SK-N-SH (cell line): ENCODE measurements around the gene STMN1. TPM values are rescaled to one million over a fixed set of nuclear protein-coding genes. Genes with fewer than 3 reads are reported as not detected.

Experiments
- CHD2 ChIP-seq: fragments of 150-350 bp; IDR thresholded peaks from 2 replicates; pipeline ENCODE4 v1.6.1; 2018; ENCODE audit warnings: low read length; ENCODE audit not compliant: partially characterized antibody
- ELF1 ChIP-seq: IDR thresholded peaks from 2 replicates; pipeline ENCODE4 v1.4.0; 2012
- EP300 ChIP-seq, 2 experiments: IDR thresholded peaks; 2 replicates each; pipeline versions ENCODE4 v1.4.0 to v1.6.1; 2012; ENCODE audit warnings: borderline replicate concordance in 1 of 2, low read depth in 1 of 2, low read length in 1 of 2
- EZH2phosphoT487 ChIP-seq: fragments of 200-600 bp; sonication (generic); IDR thresholded peaks from 2 replicates; pipeline ENCODE4 v1.6.1; 2017; ENCODE audit warnings: low read depth, mixed run types, mild to moderate bottlenecking, antibody characterized with exemption, moderate library complexity, borderline replicate concordance
- FOXM1 ChIP-seq: IDR thresholded peaks from 2 replicates; pipeline ENCODE4 v1.4.0; 2012; ENCODE audit warnings: low read depth, mild to moderate bottlenecking
- GATA2 ChIP-seq: sonication (generic); formaldehyde crosslinking; IDR thresholded peaks from 2 replicates; pipeline ENCODE4 v1.5.0; 2020; ENCODE audit warnings: mild to moderate bottlenecking, missing genetic modification reagents
- JUND ChIP-seq: IDR thresholded peaks from 2 replicates; pipeline ENCODE4 v1.4.0; 2012
- MEF2A ChIP-seq: IDR thresholded peaks from 2 replicates; pipeline ENCODE4 v1.4.0; 2012; ENCODE audit warnings: low read depth, borderline replicate concordance
- MXI1 ChIP-seq: IDR thresholded peaks from 2 replicates; pipeline ENCODE4 v1.6.1; 2012; ENCODE audit warnings: mild to moderate bottlenecking, low read depth, low read length, improper control_type of control experiment
- NFIC ChIP-seq: IDR thresholded peaks from 2 replicates; pipeline ENCODE4 v1.4.0; 2012; ENCODE audit warnings: borderline replicate concordance
- NRF1 ChIP-seq: IDR thresholded peaks from 2 replicates; pipeline ENCODE4 v1.6.1; 2012; ENCODE audit warnings: low read depth, mild to moderate bottlenecking, low read length
- SIN3A ChIP-seq: IDR thresholded peaks from 2 replicates; pipeline ENCODE4 v1.6.1; 2012; ENCODE audit warnings: low read depth, mild to moderate bottlenecking, low read length, moderate library complexity, borderline replicate concordance
- SMC3 ChIP-seq: IDR thresholded peaks from 2 replicates; pipeline ENCODE4 v1.6.1; 2012; ENCODE audit warnings: low read depth, low read length, improper control_type of control experiment
- TAF1 ChIP-seq: IDR thresholded peaks from 2 replicates; pipeline ENCODE4 v1.6.1; 2012; ENCODE audit warnings: low read depth, mild to moderate bottlenecking, low read length, moderate library complexity, borderline replicate concordance
- YY1 ChIP-seq: IDR thresholded peaks from 2 replicates; pipeline ENCODE4 v1.4.0; 2012; ENCODE audit warnings: low read depth, mild to moderate bottlenecking
- polyA plus RNA-seq, 3 experiments: library from polyadenylated mRNA; depleted of rRNA; stranded (reverse); fragments of >200 nt; gene quantifications; 2 replicates each; pipeline ENCODE4 v1.2.3, GENCODE V29; 2012
- TF ChIP-seq, protein P1 (sequence below): fragments of 150-350 bp; IDR thresholded peaks from 2 replicates; pipeline ENCODE4 v1.6.1; 2016; ENCODE audit warnings: mild to moderate bottlenecking, low read depth, low read length
- TF ChIP-seq, protein P2 (sequence below): IDR thresholded peaks from 2 replicates; pipeline ENCODE4 v1.4.0; 2012; ENCODE audit warnings: low read depth, borderline replicate concordance
- TF ChIP-seq, protein P3 (sequence below): IDR thresholded peaks from 2 replicates; pipeline ENCODE4 v1.6.1; 2012; ENCODE audit warnings: mild to moderate bottlenecking, low read depth, low read length, moderate library complexity
- TF ChIP-seq, protein P4 (sequence below): IDR thresholded peaks from 2 replicates; pipeline ENCODE4 v1.4.0; 2012; ENCODE audit warnings: low read depth

Gene STMN1
- polyA plus RNA-seq, 1 of the 3 experiments (the other 2 are of a cell fraction): 143 TPM

DNA sequence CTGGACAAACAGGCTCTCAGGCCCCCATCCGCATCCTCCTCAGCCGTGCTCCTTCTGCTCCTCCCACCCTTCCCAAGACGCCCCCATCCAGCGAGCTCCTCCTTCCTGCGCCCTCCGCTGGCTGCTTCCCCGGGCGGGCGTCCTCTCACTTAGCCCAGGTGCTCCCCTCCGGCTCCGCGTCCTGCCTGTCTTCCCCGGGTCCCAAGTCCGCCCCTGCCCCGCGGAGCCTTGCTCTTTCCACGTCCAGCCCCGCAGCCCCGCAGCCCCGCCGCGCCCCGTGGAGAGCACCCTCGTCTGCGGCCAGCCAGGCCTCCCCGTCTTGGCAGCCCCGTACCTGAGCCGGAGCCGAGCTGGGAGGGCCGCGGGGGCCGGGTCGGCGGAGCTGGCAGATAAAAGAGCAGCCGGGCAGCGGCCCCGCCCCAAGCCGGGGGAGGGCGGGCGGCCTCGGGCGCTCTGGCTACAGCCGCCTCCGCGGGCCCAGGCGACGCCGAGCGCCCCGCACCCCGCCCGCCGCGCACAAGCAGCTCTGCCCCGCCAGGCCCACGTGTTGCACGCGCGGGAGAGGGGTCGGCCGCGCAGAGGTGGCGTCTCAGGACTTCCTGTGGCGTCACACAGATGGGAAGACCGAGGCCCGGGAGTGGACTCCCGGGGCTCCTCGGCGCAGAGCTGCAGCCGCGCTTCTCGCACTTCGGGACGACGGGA is 30.9 kb downstream of the STMN1 start, which contains the start of gene PAQR7 (continued):
- TF ChIP-seq, protein P1, sequence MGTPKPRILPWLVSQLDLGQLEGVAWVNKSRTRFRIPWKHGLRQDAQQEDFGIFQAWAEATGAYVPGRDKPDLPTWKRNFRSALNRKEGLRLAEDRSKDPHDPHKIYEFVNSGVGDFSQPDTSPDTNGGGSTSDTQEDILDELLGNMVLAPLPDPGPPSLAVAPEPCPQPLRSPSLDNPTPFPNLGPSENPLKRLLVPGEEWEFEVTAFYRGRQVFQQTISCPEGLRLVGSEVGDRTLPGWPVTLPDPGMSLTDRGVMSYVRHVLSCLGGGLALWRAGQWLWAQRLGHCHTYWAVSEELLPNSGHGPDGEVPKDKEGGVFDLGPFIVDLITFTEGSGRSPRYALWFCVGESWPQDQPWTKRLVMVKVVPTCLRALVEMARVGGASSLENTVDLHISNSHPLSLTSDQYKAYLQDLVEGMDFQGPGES: no peak
- TF ChIP-seq YY1: no peak
- no peak for TF ChIP-seq FOXM1
- TF ChIP-seq EZH2phosphoT487: no peak
- TF ChIP-seq, protein P2, sequence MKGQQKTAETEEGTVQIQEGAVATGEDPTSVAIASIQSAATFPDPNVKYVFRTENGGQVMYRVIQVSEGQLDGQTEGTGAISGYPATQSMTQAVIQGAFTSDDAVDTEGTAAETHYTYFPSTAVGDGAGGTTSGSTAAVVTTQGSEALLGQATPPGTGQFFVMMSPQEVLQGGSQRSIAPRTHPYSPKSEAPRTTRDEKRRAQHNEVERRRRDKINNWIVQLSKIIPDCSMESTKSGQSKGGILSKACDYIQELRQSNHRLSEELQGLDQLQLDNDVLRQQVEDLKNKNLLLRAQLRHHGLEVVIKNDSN: peak; percentile 70; the same call in 1 of the 2 replicates
- TF ChIP-seq CHD2: no peak
- TF ChIP-seq JUND: no peak
- TF ChIP-seq MXI1: peak; percentile 94
- no peak for TF ChIP-seq GATA2 (CRISPR knock-in tag)
- TF ChIP-seq NRF1: peak; percentile 23; the same call in 1 of the 2 replicates
- no peak for TF ChIP-seq SMC3
- peak; percentile 55 for TF ChIP-seq TAF1
- TF ChIP-seq ELF1: no peak
- TF ChIP-seq EP300 (IDR thresholded peaks at IDR 0.05; ENCODE audit: borderline replicate concordance in 1 of 2, low read depth in 1 of 2, low read length in 1 of 2): no peak
- no peak for TF ChIP-seq NFIC
- no peak for TF ChIP-seq MEF2A
- TF ChIP-seq, protein P3, sequence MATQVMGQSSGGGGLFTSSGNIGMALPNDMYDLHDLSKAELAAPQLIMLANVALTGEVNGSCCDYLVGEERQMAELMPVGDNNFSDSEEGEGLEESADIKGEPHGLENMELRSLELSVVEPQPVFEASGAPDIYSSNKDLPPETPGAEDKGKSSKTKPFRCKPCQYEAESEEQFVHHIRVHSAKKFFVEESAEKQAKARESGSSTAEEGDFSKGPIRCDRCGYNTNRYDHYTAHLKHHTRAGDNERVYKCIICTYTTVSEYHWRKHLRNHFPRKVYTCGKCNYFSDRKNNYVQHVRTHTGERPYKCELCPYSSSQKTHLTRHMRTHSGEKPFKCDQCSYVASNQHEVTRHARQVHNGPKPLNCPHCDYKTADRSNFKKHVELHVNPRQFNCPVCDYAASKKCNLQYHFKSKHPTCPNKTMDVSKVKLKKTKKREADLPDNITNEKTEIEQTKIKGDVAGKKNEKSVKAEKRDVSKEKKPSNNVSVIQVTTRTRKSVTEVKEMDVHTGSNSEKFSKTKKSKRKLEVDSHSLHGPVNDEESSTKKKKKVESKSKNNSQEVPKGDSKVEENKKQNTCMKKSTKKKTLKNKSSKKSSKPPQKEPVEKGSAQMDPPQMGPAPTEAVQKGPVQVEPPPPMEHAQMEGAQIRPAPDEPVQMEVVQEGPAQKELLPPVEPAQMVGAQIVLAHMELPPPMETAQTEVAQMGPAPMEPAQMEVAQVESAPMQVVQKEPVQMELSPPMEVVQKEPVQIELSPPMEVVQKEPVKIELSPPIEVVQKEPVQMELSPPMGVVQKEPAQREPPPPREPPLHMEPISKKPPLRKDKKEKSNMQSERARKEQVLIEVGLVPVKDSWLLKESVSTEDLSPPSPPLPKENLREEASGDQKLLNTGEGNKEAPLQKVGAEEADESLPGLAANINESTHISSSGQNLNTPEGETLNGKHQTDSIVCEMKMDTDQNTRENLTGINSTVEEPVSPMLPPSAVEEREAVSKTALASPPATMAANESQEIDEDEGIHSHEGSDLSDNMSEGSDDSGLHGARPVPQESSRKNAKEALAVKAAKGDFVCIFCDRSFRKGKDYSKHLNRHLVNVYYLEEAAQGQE: no peak
- TF ChIP-seq SIN3A: no peak
- TF ChIP-seq, protein P4, sequence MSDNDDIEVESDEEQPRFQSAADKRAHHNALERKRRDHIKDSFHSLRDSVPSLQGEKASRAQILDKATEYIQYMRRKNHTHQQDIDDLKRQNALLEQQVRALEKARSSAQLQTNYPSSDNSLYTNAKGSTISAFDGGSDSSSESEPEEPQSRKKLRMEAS: peak; percentile 96
- TF ChIP-seq, all 33 proteins: peak for 9
